T-cell (primary cell): Measurements from ENCODE around the gene PDCD4. TPM values are rescaled to one million over a fixed set of nuclear protein-coding genes. Genes with fewer than 3 reads are reported as not detected.

Experiments
- ATAC-seq, 4 experiments: fragments of 200-7000 bp in 3 of 4; fragments of 150-1000 bp in 1 of 4; cut with Tn5 transposase; replicated peaks in 1 of 4; 1 replicate in 3 of 4; 2 replicates in 1 of 4; pipeline ENCODE4 v1.10.0; 2021; ENCODE audit warnings: moderate library complexity in 3 of 4, mild to moderate bottlenecking in 2 of 4, moderate number of reproducible peaks in 1 of 4
- CTCF ChIA-PET, 2 donors: fragments of 300-600 bp; sonication (Branson Sonifier 250); formaldehyde crosslinking; loops; one replicate each; lab custom pipeline; 2022; ENCODE audit warnings: antibody characterized with exemption in 2 of 2; lab: Charles Lee
- POLR2A ChIA-PET, 2 donors: fragments of 300-600 bp; sonication (Branson Sonifier 250); formaldehyde crosslinking; loops; one replicate each; lab custom pipeline; 2022; ENCODE audit warnings: antibody characterized with exemption in 2 of 2; lab: Charles Lee
- DNase-seq, 35 experiments: peaks; one replicate each; pipeline versions ENCODE4 v3.0.0 to v3.0.0-alpha.2; 2013 to 2023
- H3K27ac ChIP-seq: one replicate; pipeline ENCODE4 v1.5.1; 2013; ENCODE audit warnings: low read length
- H3K27me3 ChIP-seq, 2 experiments: replicated peaks in 1 of 2; 1 replicate in 1 of 2; 2 replicates in 1 of 2; pipeline versions ENCODE4 v1.6.1 to v1.7.0; 2013; ENCODE audit warnings: low read length in 1 of 2, mixed read lengths in 1 of 2; ENCODE audit not compliant: control insufficient read depth in 2 of 2, insufficient read depth in 2 of 2; ENCODE audit errors: extremely low read depth in 1 of 2
- H3K36me3 ChIP-seq, 2 donors: 1 replicate in 1 of 2; 2 replicates in 1 of 2; pipeline versions ENCODE4 v1.6.1 to v1.7.0; 2013; ENCODE audit warnings: low read length in 1 of 2; ENCODE audit not compliant: control insufficient read depth in 2 of 2, insufficient read depth in 1 of 2; ENCODE audit errors: extremely low read depth in 1 of 2
- H3K4me1 ChIP-seq, 2 experiments: 1 replicate in 1 of 2; 2 replicates in 1 of 2; pipeline versions ENCODE4 v1.6.1 to v1.7.0; 2013; ENCODE audit warnings: low read length in 2 of 2, mixed read lengths in 1 of 2; ENCODE audit not compliant: insufficient read depth in 2 of 2, control insufficient read depth in 1 of 2; ENCODE audit errors: extremely low read depth in 1 of 2
- H3K4me3 ChIP-seq, 2 donors: 1 replicate in 1 of 2; 2 replicates in 1 of 2; pipeline versions ENCODE4 v1.5.1 to v1.7.0; 2013; ENCODE audit warnings: mild to moderate bottlenecking in 2 of 2, low read length in 1 of 2, moderate library complexity in 1 of 2; ENCODE audit not compliant: control insufficient read depth in 1 of 2; ENCODE audit errors: extremely low read depth in 1 of 2
- H3K9me3 ChIP-seq: 2 replicates; pipeline ENCODE4 v1.7.0; 2013
- H3K27ac Mint-ChIP-seq, 2 donors: one replicate each; pipeline ENCODE4 v1.8.0; 2020 to 2021; ENCODE audit warnings: mild to moderate bottlenecking in 2 of 2, mixed read lengths in 2 of 2
- H3K27me3 Mint-ChIP-seq, 2 donors: one replicate each; pipeline ENCODE4 v1.8.0; 2021 to 2022; ENCODE audit warnings: mixed read lengths in 2 of 2
- H3K36me3 Mint-ChIP-seq: one replicate; pipeline ENCODE4 v1.8.0; 2021; ENCODE audit warnings: mixed read lengths
- H3K4me1 Mint-ChIP-seq, 3 donors: one replicate each; pipeline ENCODE4 v1.8.0; 2020 to 2022; ENCODE audit warnings: mixed read lengths in 3 of 3, mild to moderate bottlenecking in 1 of 3
- H3K4me3 Mint-ChIP-seq, 3 donors: one replicate each; pipeline ENCODE4 v1.8.0; 2020 to 2022; ENCODE audit warnings: mild to moderate bottlenecking in 3 of 3, mixed read lengths in 3 of 3, moderate library complexity in 3 of 3
- H3K9me3 Mint-ChIP-seq, 3 donors: one replicate each; pipeline ENCODE4 v1.8.0; 2020 to 2022; ENCODE audit warnings: mixed read lengths in 3 of 3
- WGBS: methylation state at CpG from one replicate; pipeline ENCODE4 v1.1.5; 2013; ENCODE audit warnings: missing lambda C conversion rate; ENCODE audit not compliant: insufficient coverage; 5-methylcytosine and 5-hydroxymethylcytosine counted together
- total RNA-seq, 35 experiments: library from RNA in 6 of 35; stranded (reverse) in 6 of 35; fragments of 120-200 nt in 1 of 35; gene quantifications; one replicate each; pipeline versions ENCODE4 v1.2.1 to v1.2.4 and lab custom pipeline; 2013 to 2026

Gene PDCD4
- total RNA-seq, 5 donors from 2014 or later (not counting 1 experiment from before 2014, with no cell fraction given): 239 to 335 (median 309) TPM

GRCh38 chr10:110833941-110834628, 37.6 kb upstream of the PDCD4 start:
- no peaks in the 10 kb centered on the region for H3K27me3 Mint-ChIP-seq
- Histone ChIP-seq H3K4me1 (peaks cover 31 to 36% of the 10 kb centered on the region in 2 experiments), H3K27ac (peak overlapping the region; percentile 39), H3K27me3 (peaks cover 0 to 4% of the 10 kb centered on the region in 2 experiments), H3K4me3 (no peak overlapping the region), H3K9me3 (no peaks in the 10 kb centered on the region), H3K36me3 (no peaks in the 10 kb centered on the region)
- WGBS: 98% methylated on average over 11 of the region's 14 CpGs
- H3K4me3 Mint-ChIP-seq: peak overlapping the region in 1 of 3 donors; percentile 69
- H3K9me3 Mint-ChIP-seq: no peaks in the 10 kb centered on the region
- no peaks in the 10 kb centered on the region for H3K36me3 Mint-ChIP-seq
- no peak for ATAC-seq
- DNase-seq: no peak
- peaks cover 46 to 50% (median 46%) of the 10 kb centered on the region in 3 donors for H3K4me1 Mint-ChIP-seq
- ChIA-PET POLR2A (no interaction called here), CTCF (interaction anchor here in 1 of 2 donors (0.7 kb wide), 1 partner anchor 153 kb away, joined by 3 read pairs; no protein-coding TSS in a partner anchor)
- peak overlapping the region; percentile 87 to 95 for H3K27ac Mint-ChIP-seq

DNA sequence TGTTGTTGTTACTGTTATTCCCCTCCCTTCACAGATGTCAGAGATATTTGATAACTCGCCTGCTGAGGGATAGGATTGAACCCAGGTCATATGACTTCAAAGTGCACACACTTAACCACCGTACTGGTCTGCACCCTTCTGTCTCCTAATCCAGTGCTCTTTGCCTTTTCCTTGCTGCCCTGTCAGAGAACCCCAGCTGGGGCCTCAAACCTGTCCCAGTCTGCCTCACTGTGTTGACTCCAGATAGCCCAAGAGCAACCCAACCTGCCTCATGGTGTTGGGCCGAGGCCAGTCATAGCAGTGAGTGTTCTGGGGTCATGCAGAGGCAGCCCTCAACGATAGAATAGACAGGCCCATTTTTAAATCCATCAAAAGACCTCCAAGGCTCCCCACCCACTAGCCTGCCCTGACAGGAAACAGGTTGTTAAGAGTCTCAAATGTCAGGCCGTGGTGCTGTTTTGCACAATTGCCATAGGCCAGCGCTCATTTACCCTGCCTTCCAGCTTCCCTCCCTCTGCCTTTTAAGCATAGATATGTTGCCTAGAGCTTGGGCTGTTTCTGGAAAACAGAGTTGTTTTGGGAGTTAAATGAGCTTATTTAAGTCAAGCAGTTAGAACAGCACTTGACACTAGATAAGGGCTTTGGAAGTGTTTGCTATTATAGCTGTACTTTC, 37.0 kb upstream of the PDCD4 start:
- Mint-ChIP-seq H3K27ac (peak overlapping the region; percentile 87 to 95), H3K9me3 (no peaks in the 10 kb centered on the region), H3K4me1 (peaks cover 46 to 50% (median 46%) of the 10 kb centered on the region in 3 donors), H3K4me3 (peak overlapping the region in 2 of 3 donors; percentile 17 to 69), H3K27me3 (no peaks in the 10 kb centered on the region), H3K36me3 (no peaks in the 10 kb centered on the region)
- ChIA-PET CTCF (interaction anchor here (0.6 to 1.1 kb wide), 7 partner anchors 22 to 46 kb away, joined by 3 to 8 read pairs (median 3); no protein-coding TSS in a partner anchor), POLR2A (interaction anchor here (0.5 to 0.8 kb wide), 6 partner anchors 29 to 901 kb away, joined by 3 to 6 read pairs (median 4); no protein-coding TSS in a partner anchor)
- Histone ChIP-seq H3K27me3 (peaks cover 0 to 3% of the 10 kb centered on the region in 2 experiments), H3K36me3 (no peaks in the 10 kb centered on the region), H3K4me1 (peaks cover 31 to 36% of the 10 kb centered on the region in 2 experiments), H3K4me3 (no peak overlapping the region), H3K27ac (peak overlapping the region; percentile 39), H3K9me3 (no peaks in the 10 kb centered on the region)
- 65% methylated on average over 3 of the region's 6 CpGs for WGBS
- DNase-seq: peak in 32 of 35 experiments; percentile 20 to 69 (median 46)
- peak; percentile 86 to 95 (median 89) for ATAC-seq

DNA sequence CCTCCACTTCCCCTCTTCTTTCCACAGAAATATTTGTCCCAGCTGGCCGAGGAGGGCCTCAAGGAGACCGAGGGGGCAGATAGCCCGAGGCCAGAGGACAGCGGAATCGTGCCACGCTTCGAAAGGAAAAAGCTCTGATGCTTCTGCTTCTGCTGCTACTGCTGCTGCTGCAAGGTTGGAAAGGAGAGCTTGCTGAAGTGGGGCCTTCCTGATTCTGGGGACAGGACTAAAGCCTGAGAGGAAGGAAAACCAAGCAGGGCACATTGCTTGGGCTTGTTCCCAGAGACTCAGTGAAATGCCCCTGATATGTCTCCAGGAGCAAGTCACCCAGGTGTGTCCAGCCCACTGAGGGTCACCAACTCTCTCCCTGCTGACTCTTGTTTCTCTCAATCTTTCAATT, 35.9 kb upstream of the PDCD4 start:
- H3K9me3 Mint-ChIP-seq: no peaks in the 10 kb centered on the region
- Histone ChIP-seq H3K36me3 (no peaks in the 10 kb centered on the region), H3K4me3 (no peak overlapping the region), H3K9me3 (no peaks in the 10 kb centered on the region), H3K27me3 (no peaks in the 10 kb centered on the region), H3K27ac (peak overlapping the region; percentile 39), H3K4me1 (peaks cover 35 to 36% of the 10 kb centered on the region in 2 experiments)
- no peaks in the 10 kb centered on the region for H3K27me3 Mint-ChIP-seq
- ATAC-seq: no peak
- ChIA-PET POLR2A (no interaction called here), CTCF (interaction anchor here in 1 of 2 donors (0.7 kb wide), 1 partner anchor 26 kb away, joined by 8 read pairs; no protein-coding TSS in a partner anchor)
- 84% methylated on average over 7 of the region's 7 CpGs for WGBS
- H3K36me3 Mint-ChIP-seq: no peaks in the 10 kb centered on the region
- DNase-seq: no peak
- peaks cover 46 to 50% (median 46%) of the 10 kb centered on the region in 3 donors for H3K4me1 Mint-ChIP-seq
- peak overlapping the region in 1 of 3 donors; percentile 69 for H3K4me3 Mint-ChIP-seq
- peak overlapping the region; percentile 36 to 87 for H3K27ac Mint-ChIP-seq

- Histone ChIP-seq H3K9me3 (no peaks in the 10 kb centered on the region), H3K36me3 (no peaks in the 10 kb centered on the region), H3K27me3 (no peaks in the 10 kb centered on the region), H3K27ac (no peak overlapping the region), H3K4me3 (no peak overlapping the region), H3K4me1 (peaks cover 36% of the 10 kb centered on the region in 2 experiments)
- H3K27ac Mint-ChIP-seq: peak overlapping the region; percentile 4 to 87
- ATAC-seq (no peak), DNase-seq (no peak)
- WGBS: no CpG with 5 or more reads among the region's 3 CpGs
- H3K9me3 Mint-ChIP-seq: no peaks in the 10 kb centered on the region
- H3K27me3 Mint-ChIP-seq: no peaks in the 10 kb centered on the region
- no peak overlapping the region for H3K4me3 Mint-ChIP-seq
- POLR2A ChIA-PET: interaction anchor here in 1 of 2 donors (1.0 kb wide), 1 partner anchor 34 kb away, joined by 3 read pairs; no protein-coding TSS in a partner anchor
- no peaks in the 10 kb centered on the region for H3K36me3 Mint-ChIP-seq
- H3K4me1 Mint-ChIP-seq: peaks cover 41 to 52% (median 50%) of the 10 kb centered on the region in 3 donors
- CTCF ChIA-PET: interaction anchor here in 1 of 2 donors (0.6 kb wide), 1 partner anchor 91 kb away, joined by 4 read pairs; no protein-coding TSS in a partner anchor
These were observed 35.0 kb upstream of the PDCD4 start for GRCh38 chr10:110836706-110837105.

DNA sequence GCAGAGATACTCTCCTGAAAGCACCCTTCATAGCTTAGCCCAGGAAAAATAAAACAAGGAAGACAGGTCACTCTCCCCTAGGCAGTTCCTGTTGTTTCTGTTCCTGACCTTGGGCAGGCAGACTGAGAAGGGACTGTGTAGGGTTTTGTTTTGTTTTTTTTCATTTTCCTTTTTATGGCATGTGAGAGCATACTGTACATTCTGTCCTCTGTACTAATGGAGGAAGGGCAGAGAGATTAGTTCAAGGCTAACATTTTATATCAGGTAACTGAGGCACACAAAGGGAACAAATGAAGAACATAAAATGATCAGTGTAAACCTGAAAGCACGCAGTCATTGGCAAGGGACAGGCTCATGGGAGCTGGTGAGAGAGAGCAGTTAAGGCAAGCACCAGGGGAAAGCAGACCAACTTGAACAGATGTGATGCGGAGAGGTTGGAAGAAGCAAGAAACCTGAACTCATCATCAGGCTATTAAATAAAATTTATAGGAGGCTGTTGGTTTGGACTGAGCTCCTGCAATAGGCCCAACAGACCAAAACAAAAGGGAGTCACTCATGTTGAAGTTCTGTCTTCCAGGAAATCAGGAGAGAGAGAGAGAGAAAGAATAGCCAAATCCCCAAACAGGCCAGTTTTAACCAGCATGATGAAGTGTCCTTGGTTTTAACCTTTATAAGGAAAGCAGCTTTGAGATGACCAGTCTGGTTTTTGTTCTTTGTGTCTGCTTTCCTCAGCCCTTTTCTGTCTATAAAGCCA, 34.1 kb upstream of the PDCD4 start:
- Mint-ChIP-seq H3K4me3 (peak overlapping the region in 1 of 3 donors; percentile 6), H3K36me3 (no peaks in the 10 kb centered on the region), H3K27me3 (no peaks in the 10 kb centered on the region), H3K27ac (peak overlapping the region in 1 of 2 donors; percentile 66), H3K9me3 (no peaks in the 10 kb centered on the region), H3K4me1 (peaks cover 50 to 56% (median 55%) of the 10 kb centered on the region in 3 donors)
- 100% methylated on average over 1 of the region's 2 CpGs for WGBS
- Histone ChIP-seq H3K9me3 (no peaks in the 10 kb centered on the region), H3K36me3 (no peaks in the 10 kb centered on the region), H3K27me3 (no peaks in the 10 kb centered on the region), H3K4me1 (peaks cover 41 to 43% of the 10 kb centered on the region in 2 experiments), H3K27ac (no peak overlapping the region), H3K4me3 (no peak overlapping the region)
- DNase-seq (no peak), ATAC-seq (no peak)
- CTCF ChIA-PET: interaction anchor here (0.6 to 0.9 kb wide), 3 partner anchors 21 to 92 kb away, joined by 3 to 4 read pairs (median 3); no protein-coding TSS in a partner anchor
- POLR2A ChIA-PET: interaction anchor here (1.0 to 1.4 kb wide), 2 partner anchors 34 to 35 kb away, joined by 3 read pairs; partner anchors contain the start of gene PDCD4 (in 1 of the 2)
